DOHH2 (cell line): ENCODE data around the gene PSD4.

Experiments
- CTCF ChIP-seq: fragments of 200-600 bp; sonication (generic); IDR thresholded peaks from one replicate; pipeline ENCODE4 v1.5.1; 2014; ENCODE audit warnings: antibody characterized with exemption, mild to moderate bottlenecking, low read depth, low read length; ENCODE audit not compliant: poor library complexity, severe bottlenecking
- EZH2phosphoT487 ChIP-seq: fragments of 200-600 bp; sonication (generic); IDR thresholded peaks from 2 replicates; pipeline ENCODE4 v1.6.1; 2017; ENCODE audit warnings: borderline replicate concordance, mild to moderate bottlenecking, antibody characterized with exemption, low read length, moderate library complexity, mixed read lengths

GRCh38 chr2:113172721-113173541 is 840 bp upstream of the PSD4 start:
- TF ChIP-seq CTCF: no peak
- TF ChIP-seq EZH2phosphoT487: no peak
